WTC11 (cell line): ENCODE data around the gene NECTIN1. TPM values are rescaled to one million over a fixed set of nuclear protein-coding genes. Genes with fewer than 3 reads are reported as not detected.
A peak's percentile ranks its signal among the peaks of the same experiment; 100 is the strongest.

Source experiments
- ATAC-seq: fragments of 200-7000 bp; cut with Tn5 transposase; 2 replicates; pipeline ENCODE4 v1.10.0; 2021; ENCODE audit warnings: mild to moderate bottlenecking, moderate library complexity
- CTCF ChIA-PET: fragments of 300-600 bp; sonication (Branson Sonifier 250); formaldehyde crosslinking; loops from one replicate; lab custom pipeline; 2021; ENCODE audit warnings: antibody characterized with exemption; lab: Charles Lee
- POLR2A ChIA-PET: fragments of 350-600 bp; sonication (Branson Sonifier 250); formaldehyde crosslinking; loops from one replicate; lab custom pipeline; 2021; ENCODE audit warnings: antibody characterized with exemption; lab: Charles Lee
- DNase-seq: peaks from one replicate; pipeline ENCODE4 v3.0.0; 2021; ENCODE audit warnings: low spot score
- H3K27ac Mint-ChIP-seq: 2 replicates; pipeline ENCODE4 v1.8.0; 2021; ENCODE audit warnings: mixed read lengths
- H3K27me3 Mint-ChIP-seq: 2 replicates; pipeline ENCODE4 v1.8.0; 2021; ENCODE audit warnings: low read depth, mild to moderate bottlenecking, moderate library complexity, mixed read lengths
- H3K36me3 Mint-ChIP-seq: 2 replicates; pipeline ENCODE4 v1.8.0; 2021; ENCODE audit warnings: mixed read lengths
- H3K4me1 Mint-ChIP-seq: 2 replicates; pipeline ENCODE4 v1.8.0; 2022; ENCODE audit warnings: mixed read lengths
- H3K4me3 Mint-ChIP-seq: 2 replicates; pipeline ENCODE4 v1.8.0; 2021; ENCODE audit warnings: mild to moderate bottlenecking, moderate library complexity, mixed read lengths
- H3K9me3 Mint-ChIP-seq: 2 replicates; pipeline ENCODE4 v1.8.0; 2021; ENCODE audit warnings: mixed read lengths
- CREB1 ChIP-seq: sonication (generic); formaldehyde crosslinking; IDR thresholded peaks from 2 replicates; pipeline ENCODE4 v1.8.0; 2023; ENCODE audit warnings: mild to moderate bottlenecking, missing genetic modification reagents
- CTCF ChIP-seq: fragments of 200-600 bp; IDR thresholded peaks from 2 replicates; pipeline ENCODE4 v1.8.0; 2022; ENCODE audit warnings: antibody characterized with exemption
- FOXP1 ChIP-seq: sonication (generic); formaldehyde crosslinking; IDR thresholded peaks from 2 replicates; pipeline ENCODE4 v1.8.0; 2022; ENCODE audit warnings: missing genetic modification reagents, mild to moderate bottlenecking, moderate library complexity, borderline replicate concordance
- FOXP4 ChIP-seq: sonication (generic); formaldehyde crosslinking; IDR thresholded peaks from 2 replicates; pipeline ENCODE4 v1.8.0; 2022; ENCODE audit warnings: mild to moderate bottlenecking, missing genetic modification reagents
- GRHL2 ChIP-seq: fragments of 250-450 bp; sonication (Bioruptor Pico); IDR thresholded peaks from 2 replicates; pipeline ENCODE4 v1.8.0; 2022; ENCODE audit warnings: mild to moderate bottlenecking, moderate library complexity; ENCODE audit not compliant: insufficient replicate concordance, severe bottlenecking
- JAZF1 ChIP-seq: fragments of 250-450 bp; sonication (Bioruptor Pico); IDR thresholded peaks from 2 replicates; pipeline ENCODE4 v1.9.0; 2021; ENCODE audit warnings: moderate library complexity, mild to moderate bottlenecking, inconsistent platforms
- JUN ChIP-seq: sonication (generic); formaldehyde crosslinking; IDR thresholded peaks from 2 replicates; pipeline ENCODE4 v1.8.0; 2023; ENCODE audit warnings: mild to moderate bottlenecking, missing genetic modification reagents
- KAT7 ChIP-seq: sonication (generic); formaldehyde crosslinking; IDR thresholded peaks from 2 replicates; pipeline ENCODE4 v1.8.1; 2023; ENCODE audit warnings: missing genetic modification reagents, mild to moderate bottlenecking, borderline replicate concordance
- MLX ChIP-seq: sonication (generic); formaldehyde crosslinking; IDR thresholded peaks from 2 replicates; pipeline ENCODE4 v1.8.1; 2023; ENCODE audit warnings: mild to moderate bottlenecking, missing genetic modification reagents, moderate library complexity
- TEAD1 ChIP-seq: sonication (generic); formaldehyde crosslinking; IDR thresholded peaks from 2 replicates; pipeline ENCODE4 v1.8.0; 2022; ENCODE audit warnings: mild to moderate bottlenecking, missing genetic modification reagents
- ZNF396 ChIP-seq: fragments of 250-450 bp; sonication (Bioruptor Pico); IDR thresholded peaks from 2 replicates; pipeline ENCODE4 v1.8.0; 2021; ENCODE audit warnings: mild to moderate bottlenecking, moderate library complexity, borderline replicate concordance
- ZNF671 ChIP-seq: fragments of 250-450 bp; sonication (Bioruptor Pico); IDR thresholded peaks from 2 replicates; pipeline ENCODE4 v1.8.0; 2021; ENCODE audit warnings: mild to moderate bottlenecking
- total RNA-seq: library from RNA; stranded (reverse); gene quantifications from 3 replicates; pipeline ENCODE4 v1.2.3, GENCODE V29; 2021
- TF ChIP-seq, protein P1 (sequence below): fragments of 250-450 bp; sonication (Bioruptor Pico); conservative IDR thresholded peaks from 2 replicates; pipeline ENCODE4 v1.9.0; 2021; ENCODE audit warnings: mild to moderate bottlenecking
- TF ChIP-seq, protein P2 (sequence below): sonication (generic); formaldehyde crosslinking; IDR thresholded peaks from 2 replicates; pipeline ENCODE4 v1.8.0; 2023; ENCODE audit warnings: missing genetic modification reagents
- TF ChIP-seq, protein P3 (sequence below): fragments of 250-450 bp; sonication (Bioruptor Pico); IDR thresholded peaks from 2 replicates; pipeline ENCODE4 v1.9.0; 2021; ENCODE audit warnings: moderate library complexity, mild to moderate bottlenecking, inconsistent platforms, borderline replicate concordance

Gene NECTIN1
- total RNA-seq, 1 experiment from 2014 or later, result 86.2 TPM

DNA sequence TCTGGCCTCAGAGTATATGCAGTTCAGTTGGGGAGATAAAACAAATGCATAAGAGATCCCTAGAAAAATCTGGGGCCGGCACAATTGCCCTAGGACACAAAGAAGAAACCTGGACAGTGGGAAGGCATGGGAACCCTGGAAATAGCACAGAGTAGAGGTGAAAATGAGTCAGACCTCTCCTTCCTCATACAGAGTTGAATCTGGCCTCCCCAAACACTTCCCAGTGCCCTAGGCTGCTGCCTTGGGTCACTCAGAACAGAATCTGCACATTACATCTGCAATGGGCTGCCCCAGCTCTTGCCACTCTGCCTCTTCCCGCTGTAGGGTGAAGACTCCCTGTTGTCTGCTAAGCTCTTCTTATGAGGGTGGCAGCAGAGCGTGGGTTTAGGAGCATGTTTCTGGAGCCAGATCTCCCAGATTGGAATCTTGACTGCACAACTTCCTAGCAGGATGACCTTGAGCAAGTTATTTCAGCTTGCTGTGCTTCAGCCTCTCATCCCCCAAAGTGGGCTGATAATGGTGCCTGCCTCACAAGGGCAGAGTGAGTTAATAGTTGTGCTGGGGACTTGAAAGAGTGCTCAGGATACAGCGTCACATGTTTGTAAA lies 47.1 kb upstream of the NECTIN1 start:
- Mint-ChIP-seq H3K36me3 (no peaks in the 10 kb centered on the region), H3K27me3 (peaks cover 11% of the 10 kb centered on the region), H3K4me3 (no peak overlapping the region), H3K27ac (no peak overlapping the region), H3K9me3 (no peaks in the 10 kb centered on the region), H3K4me1 (no peaks in the 10 kb centered on the region)
- CTCF ChIA-PET, result interaction anchor here (1.0 kb wide), 1 partner anchor 242 kb away, joined by 3 read pairs; no protein-coding TSS in a partner anchor
- POLR2A ChIA-PET, result interaction anchor here (0.6 kb wide), 1 partner anchor 1953 kb away, joined by 3 read pairs; no protein-coding TSS in a partner anchor
- DNase-seq (no peak), ATAC-seq (no peak)
- TF ChIP-seq JAZF1 (CRISPR knock-in tag), result no peak
- no peak for TF ChIP-seq MLX
- TF ChIP-seq, protein P1, sequence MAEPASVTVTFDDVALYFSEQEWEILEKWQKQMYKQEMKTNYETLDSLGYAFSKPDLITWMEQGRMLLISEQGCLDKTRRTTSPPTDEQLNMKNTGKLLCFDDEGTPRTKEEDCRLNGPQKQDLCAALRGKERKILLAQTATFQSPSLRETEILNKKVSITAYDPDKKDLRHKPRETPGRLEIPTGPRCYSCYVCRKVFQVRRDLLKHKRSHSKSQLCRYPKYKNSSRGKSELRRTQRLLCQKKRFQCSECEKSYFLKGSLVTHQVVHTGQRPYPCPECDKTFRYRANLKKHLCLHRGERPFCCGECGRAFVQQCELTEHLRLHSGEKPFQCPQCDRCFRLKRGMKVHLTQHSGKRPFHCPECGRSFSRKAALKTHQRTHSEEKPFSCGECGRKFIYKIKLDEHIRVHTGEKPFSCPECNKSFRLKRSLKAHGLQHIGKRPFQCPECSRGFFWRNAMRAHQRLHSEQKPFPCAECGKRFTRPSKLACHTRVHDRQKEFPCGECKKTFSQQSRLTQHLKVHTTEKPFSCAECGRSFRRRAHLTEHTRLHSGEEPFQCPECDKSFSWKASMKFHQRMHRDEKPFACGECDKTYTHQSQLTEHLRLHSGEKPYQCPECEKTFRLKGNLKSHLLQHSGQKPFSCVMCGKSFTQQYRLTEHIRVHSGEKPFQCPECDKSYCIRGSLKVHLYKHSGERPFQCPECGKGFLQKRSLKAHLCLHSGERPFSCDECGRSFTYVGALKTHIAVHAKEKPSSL (CRISPR knock-in tag), result no peak
- TF ChIP-seq FOXP4 (CRISPR knock-in tag), result no peak
- TF ChIP-seq, protein P2, sequence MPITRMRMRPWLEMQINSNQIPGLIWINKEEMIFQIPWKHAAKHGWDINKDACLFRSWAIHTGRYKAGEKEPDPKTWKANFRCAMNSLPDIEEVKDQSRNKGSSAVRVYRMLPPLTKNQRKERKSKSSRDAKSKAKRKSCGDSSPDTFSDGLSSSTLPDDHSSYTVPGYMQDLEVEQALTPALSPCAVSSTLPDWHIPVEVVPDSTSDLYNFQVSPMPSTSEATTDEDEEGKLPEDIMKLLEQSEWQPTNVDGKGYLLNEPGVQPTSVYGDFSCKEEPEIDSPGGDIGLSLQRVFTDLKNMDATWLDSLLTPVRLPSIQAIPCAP, result no peak
- no peak for TF ChIP-seq GRHL2 (CRISPR knock-in tag)
- no peak for TF ChIP-seq ZNF671
- no peak for TF ChIP-seq FOXP1 (CRISPR knock-in tag)
- TF ChIP-seq, protein P3, sequence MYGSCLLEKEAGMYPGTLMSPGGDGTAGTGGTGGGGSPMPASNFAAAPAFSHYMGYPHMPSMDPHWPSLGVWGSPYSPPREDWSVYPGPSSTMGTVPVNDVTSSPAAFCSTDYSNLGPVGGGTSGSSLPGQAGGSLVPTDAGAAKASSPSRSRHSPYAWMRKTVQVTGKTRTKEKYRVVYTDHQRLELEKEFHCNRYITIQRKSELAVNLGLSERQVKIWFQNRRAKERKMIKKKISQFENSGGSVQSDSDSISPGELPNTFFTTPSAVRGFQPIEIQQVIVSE (CRISPR knock-in tag), result no peak
- no peak for TF ChIP-seq JUN (CRISPR knock-in tag)
- no peak for TF ChIP-seq ZNF396 (CRISPR knock-in tag)
- no peak for TF ChIP-seq CTCF

DNA sequence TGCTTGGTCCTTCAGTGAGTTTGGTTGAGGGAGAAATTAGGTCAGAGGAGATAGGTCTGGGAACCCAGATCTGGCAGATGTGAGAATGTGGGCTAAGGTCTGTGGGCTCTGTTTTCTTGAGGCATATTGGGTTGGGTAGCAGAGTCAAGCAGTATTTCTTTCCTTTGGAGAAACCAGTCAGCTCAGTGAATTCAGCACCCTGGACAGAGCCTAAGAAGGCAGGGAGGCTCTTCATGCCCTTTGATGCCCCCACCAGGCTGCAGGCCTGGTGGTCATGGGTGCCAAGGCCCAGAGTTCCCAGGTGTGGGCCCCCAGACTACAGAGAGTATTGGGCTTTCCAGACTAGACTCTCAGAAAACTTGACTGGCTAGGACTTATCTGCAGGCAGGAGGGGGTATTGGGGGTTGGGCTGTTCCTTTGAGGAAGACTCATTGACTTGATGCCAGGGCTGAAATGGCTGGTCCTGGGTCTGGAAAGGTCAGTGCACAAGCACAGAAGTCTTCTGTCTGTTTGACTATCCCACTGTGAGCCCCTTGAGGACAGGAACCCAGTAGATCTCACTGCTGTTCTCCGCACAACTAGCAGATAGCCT lies 45.3 kb upstream of the NECTIN1 start:
- peak; percentile 33; the same call in 1 of the 2 replicates for TF ChIP-seq TEAD1
- TF ChIP-seq FOXP1 (CRISPR knock-in tag), result 0 out of 2 replicates have a peak, but pooled peaks have one; percentile 25
- TF ChIP-seq FOXP4 (CRISPR knock-in tag), result 0 out of 2 replicates have a peak, but pooled peaks have one; percentile 22
- 0 out of 2 replicates have a peak, but pooled peaks have one; percentile 31 for TF ChIP-seq CREB1
- TF ChIP-seq KAT7 (CRISPR knock-in tag), result no peak
- TF ChIP-seq, all 79 proteins: peak for 4
- peak; percentile 30; the same call in 1 of the 2 replicates for ATAC-seq
- Mint-ChIP-seq H3K9me3 (no peaks in the 10 kb centered on the region), H3K4me3 (no peak overlapping the region), H3K27me3 (peaks cover 11% of the 10 kb centered on the region), H3K27ac (no peak overlapping the region), H3K4me1 (peaks cover 3% of the 10 kb centered on the region; the same call in 1 of the 2 replicates), H3K36me3 (no peaks in the 10 kb centered on the region)
- peak; percentile 64 for DNase-seq
- CTCF ChIA-PET, result interaction anchor here (0.5 to 1.0 kb wide), 5 partner anchors 8 to 334 kb away, joined by 3 read pairs; partner anchors contain the start of gene NECTIN1
- POLR2A ChIA-PET, result interaction anchor here (1.0 kb wide), 1 partner anchor 13 kb away, joined by 3 read pairs; no protein-coding TSS in a partner anchor
